Keratinocyte (primary cell): ENCODE data around the gene PEAR1. TPM values are rescaled to one million over a fixed set of nuclear protein-coding genes. Genes with fewer than 3 reads are reported as not detected.

Source experiments
- DNase-seq: peaks from one replicate; pipeline ENCODE4 v3.0.0-alpha.2; 2011; ENCODE audit warnings: low read depth, missing footprints, low spot score
- FAIRE-seq: peaks from 2 replicates; lab custom pipeline; 2011; peaks lifted over from hg19 to GRCh38; lab: Jason Lieb, UNC
- H2AFZ ChIP-seq: 2 replicates; pipeline ENCODE4 v1.6.0; 2012; ENCODE audit warnings: low read length, control low read depth, inconsistent platforms; ENCODE audit not compliant: control insufficient read depth
- H3K27ac ChIP-seq: 2 replicates; pipeline ENCODE4 v1.5.1; 2011; ENCODE audit warnings: low read length; ENCODE audit not compliant: control insufficient read depth, insufficient read depth
- H3K27me3 ChIP-seq: 3 replicates; pipeline ENCODE4 v1.6.0; 2011; ENCODE audit warnings: low read length; ENCODE audit not compliant: control insufficient read depth, insufficient read depth; ENCODE audit errors: extremely low read depth
- H3K36me3 ChIP-seq, 2 experiments: 2 replicates in 1 of 2; 3 replicates in 1 of 2; pipeline ENCODE4 v1.5.1; 2011; ENCODE audit warnings: low read length in 2 of 2, mild to moderate bottlenecking in 1 of 2; ENCODE audit not compliant: control insufficient read depth in 2 of 2, insufficient read depth in 2 of 2; ENCODE audit errors: extremely low read depth in 1 of 2
- H3K4me1 ChIP-seq: 3 replicates; pipeline ENCODE4 v1.5.1; 2011; ENCODE audit warnings: low read length; ENCODE audit not compliant: control insufficient read depth, insufficient read depth; ENCODE audit errors: extremely low read depth
- H3K4me2 ChIP-seq: 3 replicates; pipeline ENCODE4 v1.6.0; 2011; ENCODE audit warnings: low read depth, low read length; ENCODE audit not compliant: control insufficient read depth, insufficient read depth; ENCODE audit errors: extremely low read depth
- H3K4me3 ChIP-seq, 3 experiments: fragments of 200-600 bp in 1 of 3; sonication (generic) in 1 of 3; 2 replicates in 2 of 3; 3 replicates in 1 of 3; pipeline ENCODE4 v1.5.1; 2011 to 2016; ENCODE audit warnings: low read length in 3 of 3, mild to moderate bottlenecking in 3 of 3, control low read depth in 2 of 3, inconsistent platforms in 1 of 3, low read depth in 1 of 3, mixed read lengths in 1 of 3, mixed run types in 1 of 3, moderate library complexity in 1 of 3; ENCODE audit not compliant: control insufficient read depth in 2 of 3, insufficient read depth in 2 of 3; ENCODE audit errors: extremely low read depth in 1 of 3
- H3K79me2 ChIP-seq: 2 replicates; pipeline ENCODE4 v1.6.0; 2012; ENCODE audit warnings: low read length; ENCODE audit not compliant: control insufficient read depth, insufficient read depth
- H3K9ac ChIP-seq: 3 replicates; pipeline ENCODE4 v1.6.0; 2011; ENCODE audit warnings: low read length; ENCODE audit not compliant: control insufficient read depth, insufficient read depth; ENCODE audit errors: extremely low read depth
- H3K9me1 ChIP-seq: 3 replicates; pipeline ENCODE4 v1.6.0; 2011; ENCODE audit warnings: low read length; ENCODE audit not compliant: control insufficient read depth, insufficient read depth; ENCODE audit errors: extremely low read depth
- H3K9me3 ChIP-seq: 2 replicates; pipeline ENCODE4 v1.5.1; 2012; ENCODE audit warnings: low read depth, low read length; ENCODE audit not compliant: control insufficient read depth
- H4K20me1 ChIP-seq: 3 replicates; pipeline ENCODE4 v1.6.0; 2011; ENCODE audit warnings: low read length; ENCODE audit not compliant: control insufficient read depth, insufficient read depth; ENCODE audit errors: extremely low read depth
- CTCF ChIP-seq, 3 experiments: IDR thresholded peaks in 1 of 3; conservative IDR thresholded peaks in 1 of 3; optimal IDR thresholded peaks in 1 of 3; 2 replicates in 2 of 3; 3 replicates in 1 of 3; pipeline versions ENCODE3 to v1.5.1; 2011; ENCODE audit warnings: low read length in 3 of 3, mild to moderate bottlenecking in 3 of 3, moderate library complexity in 2 of 3, control low read depth in 1 of 3, inconsistent platforms in 1 of 3; ENCODE audit not compliant: insufficient read depth in 2 of 3; ENCODE audit errors: extremely low read depth in 1 of 3
- EZH2 ChIP-seq: IDR thresholded peaks from one replicate; pipeline ENCODE4 v1.6.1; 2012; ENCODE audit warnings: inconsistent platforms, mild to moderate bottlenecking, low read length, moderate library complexity
- dilution Hi-C: fragments of 300-500 bp; cut with MboI; formaldehyde crosslinking; loops from one replicate; pipeline ENCODE4 v1.7.0; 2020; ENCODE audit warnings: low sequenced_read_pairs; ENCODE audit not compliant: extremely low pct_ligation_motif_present
- polyA plus RNA-seq, 5 experiments: library from polyadenylated mRNA; depleted of rRNA in 3 of 5; stranded (reverse) in 3 of 5; stranded (forward) in 1 of 5; unstranded in 1 of 5; fragments of >200 nt; gene quantifications; 1 replicate in 1 of 5; 2 replicates in 3 of 5; 3 replicates in 1 of 5; pipeline versions ENCODE4 v1.2.1 to v1.2.3, GENCODE V29; 2011 to 2012; ENCODE audit warnings: missing spikeins in 2 of 5, low read depth in 1 of 5, low replicate concordance in 1 of 5

PEAR1 gene
- polyA plus RNA-seq, 1 donor (not counting 4 experiments of a cell fraction or from before 2014, with no cell fraction given) = 4.2 TPM

- FAIRE-seq (peak; percentile 78), DNase-seq (peak; percentile 80)
- Histone ChIP-seq H3K27ac (peak overlapping the region; percentile 97), H3K9me3 (no peaks in the 10 kb centered on the region), H3K4me1 (peaks cover 37% of the 10 kb centered on the region), H3K4me2 (peak overlapping the region; percentile 90), H3K79me2 (no peaks in the 10 kb centered on the region), H3K27me3 (no peaks in the 10 kb centered on the region), H3K36me3 (no peaks in the 10 kb centered on the region), H2AFZ (peak overlapping the region; percentile 53), H3K4me3 (peak overlapping the region in 2 of 3 experiments; percentile 44 to 54), H3K9ac (peak overlapping the region; percentile 71), H4K20me1 (no peaks in the 10 kb centered on the region), H3K9me1 (no peaks in the 10 kb centered on the region)
- dilution Hi-C loops = no loop called here
- TF ChIP-seq EZH2 (no peak), CTCF (optimal IDR thresholded peaks at IDR 0.05 in 1 of 3, IDR thresholded peaks at IDR 0.05 in 1 of 3, conservative IDR thresholded peaks at IDR 0.05 in 1 of 3; ENCODE audit: extremely low read depth in 1 of 3, insufficient read depth in 2 of 3, low read length in 3 of 3) (no peak)
Measured at GRCh38 chr1:156896490-156897033, 3.0 kb downstream of the PEAR1 start.

- DNase-seq (no peak), FAIRE-seq (no peak)
- Histone ChIP-seq H3K27ac (peak overlapping the region; percentile 97), H3K9me3 (no peaks in the 10 kb centered on the region), H3K4me3 (peak overlapping the region in 2 of 3 experiments; percentile 44 to 54), H3K27me3 (no peaks in the 10 kb centered on the region), H3K9me1 (no peaks in the 10 kb centered on the region), H3K4me2 (peak overlapping the region; percentile 90), H3K4me1 (peaks cover 33% of the 10 kb centered on the region), H3K9ac (peak overlapping the region; percentile 71), H3K36me3 (no peaks in the 10 kb centered on the region), H4K20me1 (no peaks in the 10 kb centered on the region), H2AFZ (no peak overlapping the region), H3K79me2 (no peaks in the 10 kb centered on the region)
- TF ChIP-seq EZH2 (no peak), CTCF (optimal IDR thresholded peaks at IDR 0.05 in 1 of 3, IDR thresholded peaks at IDR 0.05 in 1 of 3, conservative IDR thresholded peaks at IDR 0.05 in 1 of 3; ENCODE audit: extremely low read depth in 1 of 3, insufficient read depth in 2 of 3, low read length in 3 of 3) (no peak)
- dilution Hi-C loops = no loop called here
Measured at GRCh38 chr1:156897078-156897825, 3.7 kb downstream of the PEAR1 start.
